Neural cell (in vitro differentiated cells): Measurements from ENCODE around the gene LTN1.

Source experiments
- CTCF ChIP-seq: fragments of 450-650 bp; IDR thresholded peaks from 2 replicates; pipeline ENCODE4 v1.5.1; 2014; ENCODE audit warnings: antibody characterized with exemption, mild to moderate bottlenecking, moderate library complexity; ENCODE audit not compliant: poor library complexity, severe bottlenecking
- EP300 ChIP-seq: fragments of 450-650 bp; conservative IDR thresholded peaks from 2 replicates; pipeline ENCODE4 v1.6.1; 2014; ENCODE audit warnings: antibody characterized with exemption, mild to moderate bottlenecking, moderate library complexity; ENCODE audit not compliant: poor library complexity, severe bottlenecking
- EZH2 ChIP-seq: fragments of 200-600, 300-800 bp; shearing (Covaris generic), sonication (generic); IDR thresholded peaks from 2 replicates; pipeline ENCODE4 v1.6.1; 2014; ENCODE audit warnings: antibody characterized with exemption, low read length, borderline replicate concordance, mild to moderate bottlenecking; ENCODE audit not compliant: insufficient read depth, poor library complexity, severe bottlenecking
- MXI1 ChIP-seq: fragments of 450-650 bp; conservative IDR thresholded peaks from 2 replicates; pipeline ENCODE4 v1.6.1; 2014; ENCODE audit warnings: antibody characterized with exemption, mild to moderate bottlenecking; ENCODE audit not compliant: poor library complexity, severe bottlenecking
- POLR2AphosphoS5 ChIP-seq: IDR thresholded peaks from 2 replicates; pipeline ENCODE4 v1.6.1; 2012
- RAD21 ChIP-seq: fragments of 450-650 bp; conservative IDR thresholded peaks from 2 replicates; pipeline ENCODE4 v1.6.1; 2014; ENCODE audit warnings: antibody characterized with exemption, mild to moderate bottlenecking, moderate library complexity
- REST ChIP-seq: IDR thresholded peaks from 2 replicates; pipeline ENCODE4 v1.6.1; 2012; ENCODE audit warnings: borderline replicate concordance
- SMC3 ChIP-seq: fragments of 450-650 bp; conservative IDR thresholded peaks from 2 replicates; pipeline ENCODE4 v1.6.1; 2014; ENCODE audit warnings: antibody characterized with exemption, mild to moderate bottlenecking, moderate library complexity; ENCODE audit not compliant: poor library complexity
- TAF1 ChIP-seq: IDR thresholded peaks from 2 replicates; pipeline ENCODE4 v1.6.1; 2012; ENCODE audit warnings: low read depth

GRCh38 chr21:28986677-28987076, 6.0 kb downstream of the LTN1 start:
- TF ChIP-seq CTCF (no peak), RAD21 (no peak), EZH2 (no peak), SMC3 (no peak), REST (no peak), TAF1 (no peak), POLR2AphosphoS5 (no peak), EP300 (no peak), MXI1 (no peak)
